ENCODE data around the gene RNF215. TPM values are rescaled to one million over a fixed set of nuclear protein-coding genes. Genes with fewer than 3 reads are reported as not detected.
A peak's percentile ranks its signal among the peaks of the same experiment; 100 is the strongest.
"Not testable (repeated sequence)": the region's sequence is repeated elsewhere in the genome, so short reads cannot be mapped to it uniquely, and the experiment has no call there.

RNF215 gene
- total RNA-seq, 1 experiment from 2014 or later: 26.9 TPM

DNA sequence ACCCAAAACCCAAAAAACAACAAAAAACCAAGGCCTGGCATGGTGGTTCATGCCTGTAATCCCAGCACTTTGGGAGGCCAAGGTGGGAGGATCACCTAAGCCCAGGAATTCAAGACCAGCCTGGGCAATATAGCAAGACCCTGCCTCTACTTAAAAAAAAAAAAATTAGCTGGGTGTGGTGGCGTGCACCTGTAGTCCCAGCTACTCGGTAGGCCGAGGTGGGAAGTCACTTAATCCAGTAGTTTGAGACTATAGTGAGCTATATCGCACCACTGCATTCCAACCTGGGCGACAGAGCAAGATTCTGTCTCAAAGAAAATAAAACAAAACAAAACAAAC lies 15.5 kb upstream of the RNF215 start:
- not testable (repeated sequence) for DNase-seq, H3K36me3 ChIP-seq, H3K27me3 ChIP-seq, H3K4me3 ChIP-seq, H3K9me3 ChIP-seq

GRCh38 chr22:30402028-30402765 lies 15.0 kb upstream of the RNF215 start:
- no peak for DNase-seq
- Histone ChIP-seq H3K27me3 (no peaks in the 10 kb centered on the region), H3K9me3 (no peaks in the 10 kb centered on the region), H3K4me3 (no peak overlapping the region), H3K36me3 (peaks cover 6% of the 10 kb centered on the region; the same call in 1 of the 2 replicates)

DNA sequence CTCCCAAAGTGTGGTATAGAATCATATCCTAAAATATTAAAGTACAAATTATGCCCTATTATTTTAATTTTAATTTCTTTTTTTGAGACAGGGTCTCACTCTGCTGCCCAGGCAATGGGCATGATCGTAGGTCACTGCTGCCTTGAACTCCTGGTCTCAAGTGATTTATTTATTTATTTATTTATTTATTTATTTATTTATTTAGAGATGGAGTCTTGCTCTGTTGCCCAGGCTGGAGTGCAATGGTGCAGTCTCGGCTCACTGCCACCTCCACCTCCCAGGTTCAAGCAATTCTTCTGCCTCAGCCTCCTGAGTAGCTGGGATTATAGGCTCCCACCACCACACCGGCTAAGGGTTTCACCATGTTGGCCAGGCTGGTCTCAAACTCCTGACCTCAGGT lies 13.8 kb upstream of the RNF215 start:
- H3K36me3 ChIP-seq, H3K4me3 ChIP-seq, DNase-seq, H3K9me3 ChIP-seq, H3K27me3 ChIP-seq: not testable (repeated sequence)

DNA sequence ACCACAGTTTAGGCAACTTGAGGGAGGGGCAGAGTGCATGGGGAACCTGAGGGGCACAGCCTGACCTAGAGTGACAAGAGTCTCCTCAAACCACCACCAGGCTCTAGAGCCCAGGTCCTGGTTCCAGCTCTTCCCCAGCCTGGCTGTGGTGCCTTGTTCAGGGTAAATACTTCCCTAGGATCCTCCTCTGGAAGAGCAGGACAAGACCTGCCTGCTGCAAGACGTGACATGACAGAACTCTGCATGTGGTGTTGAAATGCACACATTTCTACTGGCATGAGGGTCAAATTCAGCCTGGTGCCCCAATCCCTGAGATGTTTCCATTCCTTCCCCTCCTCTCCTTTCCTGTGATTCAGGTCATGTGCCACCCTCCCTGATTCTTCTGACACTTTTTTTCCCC lies 12.9 kb upstream of the RNF215 start:
- Histone ChIP-seq H3K9me3 (no peaks in the 10 kb centered on the region), H3K27me3 (no peaks in the 10 kb centered on the region), H3K36me3 (no peaks in the 10 kb centered on the region), H3K4me3 (no peak overlapping the region)
- no peak for DNase-seq

- Histone ChIP-seq H3K27me3 (no peaks in the 10 kb centered on the region), H3K36me3 (no peaks in the 10 kb centered on the region), H3K4me3 (no peak overlapping the region), H3K9me3 (no peaks in the 10 kb centered on the region)
- DNase-seq: no peak
Observed at GRCh38 chr22:30399718-30400117, 12.5 kb upstream of the RNF215 start.

GRCh38 chr22:30398685-30399680 lies 11.8 kb upstream of the RNF215 start:
- Histone ChIP-seq H3K27me3 (no peaks in the 10 kb centered on the region), H3K9me3 (no peaks in the 10 kb centered on the region), H3K36me3 (no peaks in the 10 kb centered on the region), H3K4me3 (no peak overlapping the region; the same call in 1 of the 2 replicates)
- no peak for DNase-seq

- Histone ChIP-seq H3K36me3 (no peaks in the 10 kb centered on the region), H3K9me3 (no peaks in the 10 kb centered on the region), H3K27me3 (no peaks in the 10 kb centered on the region), H3K4me3 (peak overlapping the region; percentile 75)
- DNase-seq: peak; percentile 13
Observed at GRCh38 chr22:30397656-30398635, 10.7 kb upstream of the RNF215 start.

DNA sequence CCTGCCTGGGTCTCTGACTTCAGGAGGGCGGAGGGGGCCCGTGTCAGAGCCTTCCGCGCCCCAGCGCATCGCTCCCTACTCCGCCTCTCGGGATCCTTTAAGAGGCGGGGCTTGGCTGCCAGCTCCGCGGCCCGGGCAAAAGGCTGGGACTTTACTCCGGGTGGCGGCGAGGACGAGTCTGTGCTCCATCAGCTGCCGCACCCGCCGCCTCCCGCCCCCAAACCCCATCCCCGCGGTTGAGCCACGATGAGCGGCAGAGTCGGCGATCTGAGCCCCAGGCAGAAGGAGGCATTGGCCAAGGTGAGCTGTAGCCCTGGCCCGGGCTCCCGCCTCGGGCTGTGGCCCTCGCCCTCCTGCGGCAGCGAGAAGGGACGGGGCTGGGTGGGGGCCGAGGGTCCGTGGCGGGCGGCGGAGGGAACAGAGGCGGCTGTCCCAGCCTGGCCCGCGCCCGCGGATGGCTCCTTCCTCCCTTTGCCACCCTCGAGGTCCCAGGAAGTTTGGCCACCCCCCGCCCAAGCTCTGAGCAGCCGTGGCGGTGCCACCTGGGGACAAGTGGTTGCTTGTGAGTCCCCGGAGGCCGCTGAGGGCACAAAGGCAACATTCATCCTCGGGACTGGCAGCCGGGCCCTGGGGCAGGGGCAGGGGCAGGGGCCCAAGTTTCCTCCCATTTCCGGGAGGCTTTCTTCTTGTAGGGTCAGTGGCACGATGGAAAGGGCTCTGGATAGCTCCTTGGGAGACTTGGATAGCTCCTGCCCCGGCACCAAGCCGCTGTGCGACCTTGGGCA lies 9.9 kb upstream of the RNF215 start, which contains the start of gene SEC14L2:
Gene SEC14L2 (plus strand): TSS at position 148 of the 785 bp plus-strand sequence. CDS start 99 bp downstream, at position 247.
- Histone ChIP-seq H3K36me3 (no peaks in the 10 kb centered on the region), H3K27me3 (no peaks in the 10 kb centered on the region), H3K4me3 (peak within 1 kb of the TSS; percentile 75), H3K9me3 (no peaks in the 10 kb centered on the region)
- peak; percentile 73 for DNase-seq

GRCh38 chr22:30393885-30394284 lies 6.7 kb upstream of the RNF215 start:
- DNase-seq: no peak
- H3K36me3 ChIP-seq: no peaks in the 10 kb centered on the region
- H3K9me3 ChIP-seq: peaks cover 6% of the 10 kb centered on the region
- no peak overlapping the region for H3K4me3 ChIP-seq
- H3K27me3 ChIP-seq: no peaks in the 10 kb centered on the region

DNA sequence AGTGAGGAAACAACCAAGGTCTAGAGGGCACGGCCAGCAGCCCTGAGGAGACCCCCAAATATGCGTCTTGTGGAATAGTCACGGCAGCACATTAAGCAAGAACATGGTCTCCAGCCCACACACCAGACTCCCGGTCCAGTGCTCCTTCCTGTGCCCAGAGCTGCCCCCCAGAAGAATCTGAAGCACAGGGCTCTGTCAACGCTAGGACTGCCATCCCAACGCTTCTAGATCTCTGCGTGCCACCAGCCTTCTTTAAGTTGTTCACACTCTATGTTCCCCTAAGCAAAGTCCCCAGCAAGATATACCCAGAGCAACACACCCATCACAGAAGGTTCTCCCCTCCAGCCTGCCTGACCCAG lies 6.1 kb upstream of the RNF215 start:
- no peak for DNase-seq
- H3K4me3 ChIP-seq: no peak overlapping the region
- H3K9me3 ChIP-seq: peaks cover 6% of the 10 kb centered on the region
- H3K36me3 ChIP-seq: no peaks in the 10 kb centered on the region
- no peaks in the 10 kb centered on the region for H3K27me3 ChIP-seq

GRCh38 chr22:30392661-30393321 lies 5.6 kb upstream of the RNF215 start:
- no peak overlapping the region for H3K4me3 ChIP-seq
- peaks cover 6% of the 10 kb centered on the region for H3K9me3 ChIP-seq
- no peaks in the 10 kb centered on the region for H3K27me3 ChIP-seq
- no peaks in the 10 kb centered on the region for H3K36me3 ChIP-seq
- DNase-seq: no peak

DNA sequence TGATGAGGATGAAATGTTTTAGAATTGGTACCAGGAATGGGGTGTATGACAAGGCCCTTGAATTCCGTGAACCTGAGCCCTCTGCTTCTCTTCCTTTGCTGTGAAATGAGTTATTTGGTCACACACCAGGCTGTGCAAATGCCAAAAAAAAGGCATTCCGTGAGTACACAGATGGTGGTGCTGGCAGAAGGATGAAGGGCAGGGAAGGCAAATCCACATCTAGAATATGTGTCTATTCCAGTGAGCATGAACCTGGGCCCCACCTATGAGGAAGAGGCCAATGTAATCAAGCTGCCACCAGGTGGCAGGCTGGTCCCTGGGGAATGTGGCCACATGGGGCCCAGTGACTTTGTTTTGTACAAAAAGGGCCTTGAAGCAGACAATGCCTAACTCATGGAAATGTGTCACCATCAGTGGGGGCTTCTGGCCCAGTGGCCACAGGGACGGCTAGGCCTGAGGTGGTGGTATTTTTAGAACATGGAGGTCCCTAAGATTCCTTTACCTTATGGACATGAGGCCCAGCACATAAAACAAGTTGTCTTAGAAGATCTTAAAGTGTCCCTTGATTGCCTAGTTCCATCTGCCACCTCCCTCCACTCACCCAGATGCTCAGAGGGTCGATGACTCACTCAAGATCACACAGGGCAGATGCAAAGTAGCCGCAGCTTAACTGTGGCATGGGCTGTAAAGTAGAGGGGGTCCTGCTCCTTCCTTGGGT lies 3.9 kb upstream of the RNF215 start:
- DNase-seq: peak; percentile 43
- Histone ChIP-seq H3K4me3 (no peak overlapping the region), H3K9me3 (peaks cover 6% of the 10 kb centered on the region), H3K27me3 (no peaks in the 10 kb centered on the region), H3K36me3 (no peaks in the 10 kb centered on the region)

GRCh38 chr22:30386608-30386959 lies 627 bp downstream of the RNF215 start:
- peaks cover 6% of the 10 kb centered on the region for H3K9me3 ChIP-seq
- no peaks in the 10 kb centered on the region for H3K27me3 ChIP-seq
- no peaks in the 10 kb centered on the region; the same call in 1 of the 2 replicates for H3K36me3 ChIP-seq
- peak overlapping the region; percentile 58 for H3K4me3 ChIP-seq
- no peak for DNase-seq

- no peak overlapping the region for H3K4me3 ChIP-seq
- no peaks in the 10 kb centered on the region; the same call in 1 of the 2 replicates for H3K36me3 ChIP-seq
- H3K27me3 ChIP-seq: no peaks in the 10 kb centered on the region
- peaks cover 5% of the 10 kb centered on the region for H3K9me3 ChIP-seq
- no peak for DNase-seq
Observed at GRCh38 chr22:30385942-30386341, 1.3 kb downstream of the RNF215 start.

DNA sequence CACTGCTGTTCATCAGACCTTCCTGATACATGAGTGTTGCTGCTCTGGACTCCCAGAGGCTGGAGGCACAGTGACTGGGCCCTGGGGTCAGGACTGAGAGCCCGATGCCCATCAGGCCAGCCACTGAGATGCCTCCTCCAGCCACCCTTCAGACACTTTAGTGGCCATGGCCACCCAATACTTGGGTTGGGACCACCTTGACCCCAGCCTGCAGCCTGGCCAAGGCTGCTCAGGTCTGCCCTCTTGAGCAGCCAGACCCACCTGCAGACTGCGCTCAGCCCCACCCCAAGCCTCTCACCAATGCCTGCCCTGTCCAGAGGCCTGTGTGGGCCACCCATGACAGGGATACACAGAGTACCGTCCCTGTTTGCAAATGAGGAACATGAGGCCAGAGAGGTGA lies 4.2 kb downstream of the RNF215 start:
- Histone ChIP-seq H3K27me3 (no peaks in the 10 kb centered on the region), H3K4me3 (no peak overlapping the region), H3K36me3 (no peaks in the 10 kb centered on the region; the same call in 1 of the 2 replicates), H3K9me3 (no peaks in the 10 kb centered on the region)
- no peak for DNase-seq
